GM12873 (cell line): ENCODE measurements around the gene IFT27.

Source experiments
- TF ChIP-seq, protein P1 (sequence below): IDR thresholded peaks from 2 replicates; pipeline ENCODE4 v1.5.1; 2012; ENCODE audit warnings: low read depth, mild to moderate bottlenecking, moderate library complexity, low read length, control low read depth; ENCODE audit not compliant: insufficient read depth; ENCODE audit errors: missing control alignments

Gene IFT27

DNA sequence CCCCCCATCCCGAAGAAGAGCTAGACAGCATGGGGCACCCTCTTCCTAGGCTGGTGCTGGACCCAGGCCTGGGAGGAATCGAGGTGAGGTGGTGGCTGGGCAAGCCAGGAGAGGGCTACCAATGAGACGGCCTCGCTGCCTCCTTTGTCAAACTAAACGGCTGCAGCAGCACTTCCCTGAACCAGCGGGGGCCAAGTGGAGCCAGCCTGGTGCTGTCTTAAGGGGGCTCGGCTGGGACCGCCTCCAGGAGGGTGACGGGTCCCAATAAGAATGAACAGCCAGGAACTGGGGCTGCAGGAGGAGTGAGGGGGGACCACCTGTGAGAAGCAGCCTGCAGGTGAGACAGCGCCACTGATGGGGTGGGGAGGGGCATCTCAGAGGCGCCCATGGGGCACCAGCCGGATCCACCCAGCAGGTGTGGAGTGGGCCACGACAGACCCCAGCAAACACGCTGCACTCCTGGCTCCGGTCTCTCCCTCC, 17.1 kb downstream of the IFT27 start:
- TF ChIP-seq, protein P1, sequence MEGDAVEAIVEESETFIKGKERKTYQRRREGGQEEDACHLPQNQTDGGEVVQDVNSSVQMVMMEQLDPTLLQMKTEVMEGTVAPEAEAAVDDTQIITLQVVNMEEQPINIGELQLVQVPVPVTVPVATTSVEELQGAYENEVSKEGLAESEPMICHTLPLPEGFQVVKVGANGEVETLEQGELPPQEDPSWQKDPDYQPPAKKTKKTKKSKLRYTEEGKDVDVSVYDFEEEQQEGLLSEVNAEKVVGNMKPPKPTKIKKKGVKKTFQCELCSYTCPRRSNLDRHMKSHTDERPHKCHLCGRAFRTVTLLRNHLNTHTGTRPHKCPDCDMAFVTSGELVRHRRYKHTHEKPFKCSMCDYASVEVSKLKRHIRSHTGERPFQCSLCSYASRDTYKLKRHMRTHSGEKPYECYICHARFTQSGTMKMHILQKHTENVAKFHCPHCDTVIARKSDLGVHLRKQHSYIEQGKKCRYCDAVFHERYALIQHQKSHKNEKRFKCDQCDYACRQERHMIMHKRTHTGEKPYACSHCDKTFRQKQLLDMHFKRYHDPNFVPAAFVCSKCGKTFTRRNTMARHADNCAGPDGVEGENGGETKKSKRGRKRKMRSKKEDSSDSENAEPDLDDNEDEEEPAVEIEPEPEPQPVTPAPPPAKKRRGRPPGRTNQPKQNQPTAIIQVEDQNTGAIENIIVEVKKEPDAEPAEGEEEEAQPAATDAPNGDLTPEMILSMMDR = no peak

DNA sequence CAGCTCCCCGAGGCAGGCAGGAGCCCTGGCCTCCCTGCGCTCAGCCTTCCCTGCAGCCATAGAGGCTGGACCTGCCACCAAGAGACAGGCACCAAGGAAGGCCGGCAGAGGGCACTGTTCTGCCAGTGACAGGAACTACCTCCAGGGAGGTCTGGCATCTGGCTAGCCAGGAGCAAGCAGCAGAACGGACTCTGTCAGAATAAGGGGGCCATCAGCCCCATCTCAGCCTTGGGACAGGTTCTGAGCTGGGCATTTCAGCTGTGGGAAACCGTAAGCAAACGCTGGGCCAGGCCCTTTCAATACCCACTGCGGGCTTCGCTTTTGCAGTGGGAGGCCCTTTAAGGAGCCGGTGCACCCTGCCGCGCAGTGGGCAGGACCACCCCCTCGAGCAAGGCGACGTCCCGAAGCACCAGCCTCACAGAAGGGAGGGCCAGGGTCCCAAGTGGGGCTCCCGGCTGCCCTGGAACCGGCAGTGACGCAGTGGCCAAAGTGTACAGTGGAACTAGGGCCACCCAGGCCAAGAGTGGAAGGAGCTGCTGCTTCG, 18.2 kb downstream of the IFT27 start:
- TF ChIP-seq, protein P1 = peak; percentile 88

DNA sequence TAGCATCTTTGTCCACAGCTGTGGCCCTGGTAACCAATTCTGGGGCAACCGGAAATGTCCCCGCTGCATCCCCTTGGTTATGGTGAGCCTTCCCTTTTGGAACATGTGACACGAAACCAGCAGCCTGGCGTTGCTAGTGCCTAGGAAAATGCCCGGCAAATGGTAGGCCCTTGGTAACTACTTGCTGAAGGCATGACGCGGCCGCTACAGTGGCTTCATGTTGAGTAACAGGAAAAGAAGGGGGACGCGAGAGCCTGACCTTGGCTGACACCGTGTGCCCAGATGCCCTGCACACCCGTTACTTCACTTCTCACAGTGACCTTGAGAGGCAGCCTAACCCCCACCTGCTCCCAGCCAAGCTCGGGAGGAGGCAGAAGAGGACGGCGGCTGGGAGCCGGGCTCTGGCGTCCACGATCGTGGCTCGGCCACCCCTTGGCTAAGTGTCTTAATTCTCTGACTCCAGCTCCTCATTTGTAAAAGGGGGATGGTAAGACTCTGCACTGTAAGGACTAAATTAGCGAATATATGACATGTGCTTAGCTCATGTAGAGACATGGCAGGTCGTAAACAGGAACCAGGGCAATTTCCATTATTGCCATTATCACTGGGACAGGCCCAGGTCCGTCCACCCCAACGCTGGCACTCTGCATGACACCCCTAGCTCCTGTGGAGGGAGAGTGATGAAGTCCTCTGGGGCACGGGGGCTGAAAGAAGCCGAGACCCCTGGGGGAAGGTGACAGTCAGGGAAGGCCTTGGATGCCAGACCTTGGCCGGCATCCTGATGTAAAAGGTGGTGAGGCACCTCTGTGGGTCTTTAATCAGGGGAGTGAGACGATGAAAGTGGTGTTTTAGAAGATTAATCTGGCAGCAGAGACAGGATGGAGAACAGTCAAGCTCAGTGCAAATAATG, 18.9 kb downstream of the IFT27 start:
- TF ChIP-seq, protein P1 = no peak

DNA sequence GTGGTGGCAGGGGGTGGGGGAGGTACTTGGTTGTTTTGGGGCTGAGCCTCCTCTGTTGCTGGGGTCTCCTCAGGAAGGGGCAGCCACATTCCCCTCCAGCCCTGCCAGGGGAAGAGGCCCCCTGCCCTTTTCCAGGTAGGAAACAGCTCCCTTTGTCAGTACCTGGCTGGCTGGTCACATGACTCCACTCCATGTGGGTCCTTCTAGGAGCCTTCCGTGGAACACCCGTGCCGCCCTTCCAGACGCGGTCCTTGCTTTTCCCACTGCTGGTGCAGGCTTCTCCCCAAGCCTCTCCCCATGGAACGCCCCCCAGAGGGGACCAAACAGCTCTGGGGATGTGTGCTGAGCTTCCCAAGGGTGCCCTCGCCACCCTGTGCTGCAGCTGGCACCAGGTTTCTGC, 19.9 kb downstream of the IFT27 start:
- TF ChIP-seq, protein P1 = no peak

DNA sequence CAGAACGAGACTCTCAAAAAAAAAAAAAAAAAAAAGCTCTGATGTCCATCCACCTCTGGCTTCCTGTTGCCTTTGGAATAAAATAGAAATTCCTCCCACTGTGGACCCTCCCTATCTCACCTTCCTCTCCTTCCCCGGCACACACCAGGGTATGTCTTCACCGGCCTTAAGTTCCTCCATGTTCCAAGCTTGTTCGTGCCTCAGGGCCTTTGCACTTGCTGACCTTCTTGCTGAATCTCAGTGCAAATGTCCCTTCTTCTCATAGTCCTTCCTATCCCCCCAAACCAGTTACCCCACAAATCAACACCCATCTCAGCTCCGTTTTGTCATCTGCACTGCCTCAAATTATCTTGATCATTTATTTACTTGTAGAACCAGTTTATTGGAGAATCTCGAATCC, 20.6 kb downstream of the IFT27 start:
- TF ChIP-seq, protein P1 = no peak

DNA sequence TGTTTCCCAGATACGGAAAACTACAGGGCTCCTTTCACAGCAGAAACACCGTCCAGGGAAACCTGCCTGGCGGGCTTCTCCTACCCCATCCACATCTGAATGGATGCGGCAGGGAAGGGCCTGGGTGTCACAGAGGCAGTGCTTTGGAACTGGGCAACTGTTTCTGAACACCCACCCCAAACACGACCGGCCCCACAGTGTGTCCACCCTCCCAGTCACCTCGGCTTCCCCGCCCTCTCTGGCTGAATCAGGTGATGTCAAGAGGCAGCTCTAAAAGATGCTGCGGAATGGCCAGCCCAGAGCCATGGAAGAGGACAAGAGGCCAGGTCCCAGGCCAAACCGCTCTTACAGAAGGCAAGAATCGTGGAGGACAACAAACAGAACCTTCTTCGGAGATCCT, 22.0 kb downstream of the IFT27 start:
- TF ChIP-seq, protein P1 = no peak

DNA sequence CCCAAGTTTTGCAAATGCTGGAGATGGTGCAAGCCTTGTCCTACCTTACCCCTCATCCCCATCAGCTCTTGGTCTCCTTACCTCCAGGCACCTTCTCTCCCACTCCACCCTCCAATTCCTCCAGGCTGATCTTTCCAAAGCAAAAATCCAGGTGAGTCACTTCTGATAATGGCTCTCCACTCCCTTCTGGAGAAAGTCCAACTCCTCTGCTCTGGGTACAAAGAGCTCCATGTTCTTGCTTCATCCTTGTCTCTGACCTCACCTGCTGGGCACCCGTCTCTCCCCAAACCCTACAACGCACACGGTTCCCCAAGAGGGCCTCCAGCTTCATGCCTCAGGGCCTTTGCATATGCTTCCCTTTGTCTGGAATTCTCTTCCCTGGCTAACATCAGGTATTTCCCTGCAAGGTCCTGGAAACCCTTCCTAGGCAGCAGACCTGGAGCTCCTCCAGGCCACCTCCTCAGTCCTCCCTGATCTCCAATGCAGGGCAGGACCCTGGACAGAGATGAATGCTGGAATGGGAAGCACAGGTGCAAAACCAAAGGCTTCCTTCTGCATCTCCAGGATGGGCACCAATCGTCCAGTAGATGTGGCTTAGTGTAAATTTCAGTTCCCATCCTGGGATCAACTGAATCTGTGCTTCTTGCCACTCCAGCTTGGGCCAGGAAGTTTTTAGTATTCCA, 22.7 kb downstream of the IFT27 start:
- TF ChIP-seq, protein P1 = no peak
